ENCODE data around the gene RAB40B. TPM values are rescaled to one million over a fixed set of nuclear protein-coding genes. Genes with fewer than 3 reads are reported as not detected.
"Not testable (repeated sequence)": the region's sequence is repeated elsewhere in the genome, so short reads cannot be mapped to it uniquely, and the experiment has no call there.

RAB40B gene
- polyA plus RNA-seq (2012; ENCODE audit: low read depth, missing spikeins), result 2.6 TPM

GRCh38 chr17:82698065-82698973 is at the start of gene RAB40B:
RAB40B (minus strand) TSS chr17:82698698; CDS start chr17:82698596, 102 bp downstream.
- TF ChIP-seq POLR2A (IDR thresholded peaks at IDR 0.05; ENCODE audit: low read depth, low read length) (no peak), POLR2AphosphoS5 (IDR thresholded peaks at IDR 0.05; ENCODE audit: low read depth, low read length) (no peak), TAF1 (IDR thresholded peaks at IDR 0.05; ENCODE audit: low read depth, low read length) (no peak), SPI1 (IDR thresholded peaks at IDR 0.05; ENCODE audit: low read depth, low read length) (no peak)
- FAIRE-seq, result peak; percentile 96
- DNase-seq (ENCODE audit: insufficient read length, low spot score), result peak; percentile 99

GRCh38 chr17:82745524-82745923 is 47.0 kb upstream of the RAB40B start:
- no peak for DNase-seq (ENCODE audit: insufficient read length, low spot score)
- no peak for FAIRE-seq
- TF ChIP-seq TAF1 (IDR thresholded peaks at IDR 0.05; ENCODE audit: low read depth, low read length), result no peak
- no peak for TF ChIP-seq POU2F2 (IDR thresholded peaks at IDR 0.05; ENCODE audit: low read depth, low read length)
- TF ChIP-seq SPI1 (IDR thresholded peaks at IDR 0.05; ENCODE audit: low read depth, low read length), result no peak
- TF ChIP-seq POLR2AphosphoS5 (IDR thresholded peaks at IDR 0.05; ENCODE audit: low read depth, low read length), result no peak
- TF ChIP-seq PAX5 (IDR thresholded peaks at IDR 0.05; ENCODE audit: insufficient read depth, low read length, severe bottlenecking), result no peak
- no peak for TF ChIP-seq POLR2A (IDR thresholded peaks at IDR 0.05; ENCODE audit: low read depth, low read length)

GRCh38 chr17:82744736-82745135 is 46.2 kb upstream of the RAB40B start:
- FAIRE-seq; DNase-seq (ENCODE audit: insufficient read length, low spot score): not testable (repeated sequence)

- TF ChIP-seq POLR2AphosphoS5 (IDR thresholded peaks at IDR 0.05; ENCODE audit: low read depth, low read length), result no peak
- no peak for TF ChIP-seq POU2F2 (IDR thresholded peaks at IDR 0.05; ENCODE audit: low read depth, low read length)
- TF ChIP-seq SPI1 (IDR thresholded peaks at IDR 0.05; ENCODE audit: low read depth, low read length), result no peak
- no peak for TF ChIP-seq PAX5 (IDR thresholded peaks at IDR 0.05; ENCODE audit: insufficient read depth, low read length, severe bottlenecking)
- TF ChIP-seq TAF1 (IDR thresholded peaks at IDR 0.05; ENCODE audit: low read depth, low read length), result no peak
- FAIRE-seq (no peak), DNase-seq (ENCODE audit: insufficient read length, low spot score) (no peak)
Measured at GRCh38 chr17:82743344-82744219, 45.1 kb upstream of the RAB40B start.

- DNase-seq (ENCODE audit: insufficient read length, low spot score) (no peak), FAIRE-seq (no peak)
- TF ChIP-seq PAX5 (IDR thresholded peaks at IDR 0.05; ENCODE audit: insufficient read depth, low read length, severe bottlenecking), result no peak
- no peak for TF ChIP-seq SPI1 (IDR thresholded peaks at IDR 0.05; ENCODE audit: low read depth, low read length)
- TF ChIP-seq POU2F2 (IDR thresholded peaks at IDR 0.05; ENCODE audit: low read depth, low read length), result no peak
- no peak for TF ChIP-seq POLR2AphosphoS5 (IDR thresholded peaks at IDR 0.05; ENCODE audit: low read depth, low read length)
- no peak for TF ChIP-seq TAF1 (IDR thresholded peaks at IDR 0.05; ENCODE audit: low read depth, low read length)
- no peak for TF ChIP-seq POLR2A (IDR thresholded peaks at IDR 0.05; ENCODE audit: low read depth, low read length)
Measured at GRCh38 chr17:82740906-82741759, 42.6 kb upstream of the RAB40B start.

- TF ChIP-seq POLR2AphosphoS5 (IDR thresholded peaks at IDR 0.05; ENCODE audit: low read depth, low read length) (no peak), SPI1 (IDR thresholded peaks at IDR 0.05; ENCODE audit: low read depth, low read length) (no peak), POLR2A (IDR thresholded peaks at IDR 0.05; ENCODE audit: low read depth, low read length) (no peak), POU2F2 (IDR thresholded peaks at IDR 0.05; ENCODE audit: low read depth, low read length) (no peak), PAX5 (IDR thresholded peaks at IDR 0.05; ENCODE audit: insufficient read depth, low read length, severe bottlenecking) (no peak), TAF1 (IDR thresholded peaks at IDR 0.05; ENCODE audit: low read depth, low read length) (no peak)
- FAIRE-seq, result no peak
- no peak for DNase-seq (ENCODE audit: insufficient read length, low spot score)
Measured at GRCh38 chr17:82737967-82738877, 39.7 kb upstream of the RAB40B start.

GRCh38 chr17:82736511-82737185 is 38.1 kb upstream of the RAB40B start:
- TF ChIP-seq PAX5 (IDR thresholded peaks at IDR 0.05; ENCODE audit: insufficient read depth, low read length, severe bottlenecking) (no peak), POLR2AphosphoS5 (IDR thresholded peaks at IDR 0.05; ENCODE audit: low read depth, low read length) (no peak), SPI1 (IDR thresholded peaks at IDR 0.05; ENCODE audit: low read depth, low read length) (no peak), POU2F2 (IDR thresholded peaks at IDR 0.05; ENCODE audit: low read depth, low read length) (no peak), POLR2A (IDR thresholded peaks at IDR 0.05; ENCODE audit: low read depth, low read length) (no peak), TAF1 (IDR thresholded peaks at IDR 0.05; ENCODE audit: low read depth, low read length) (no peak)
- FAIRE-seq (no peak), DNase-seq (ENCODE audit: insufficient read length, low spot score) (no peak)

Measured in GM12891 (cell line).